GM12875 (cell line): Measurements from ENCODE around the gene TRAM2.

ENCODE experiments used
- H3K4me3 ChIP-seq: one replicate; pipeline ENCODE4 v1.5.1; 2011; ENCODE audit warnings: low read depth, low read length, control low read depth
- CTCF ChIP-seq: IDR thresholded peaks from 2 replicates; pipeline ENCODE4 v1.5.1; 2011; ENCODE audit warnings: low read depth, mild to moderate bottlenecking, control low read depth, inconsistent platforms, low read length, moderate library complexity, borderline replicate concordance; ENCODE audit not compliant: insufficient read depth

TRAM2 gene

GRCh38 chr6:52560462-52560861 lies 16.4 kb downstream of the TRAM2 start:
- TF ChIP-seq CTCF = no peak
- no peak overlapping the region for H3K4me3 ChIP-seq

GRCh38 chr6:52558266-52559000 lies 18.4 kb downstream of the TRAM2 start:
- no peak for TF ChIP-seq CTCF

GRCh38 chr6:52557389-52558265 lies 19.2 kb downstream of the TRAM2 start:
- no peak overlapping the region for H3K4me3 ChIP-seq
- TF ChIP-seq CTCF = no peak

More at GRCh38 chr6:52558266-52559000, 18.4 kb downstream of the TRAM2 start:
- H3K4me3 ChIP-seq = no peak overlapping the region

- H3K4me3 ChIP-seq = no peak overlapping the region
- TF ChIP-seq CTCF = no peak
Measured at GRCh38 chr6:52555518-52556233, 21.2 kb downstream of the TRAM2 start.

- TF ChIP-seq CTCF = no peak
- H3K4me3 ChIP-seq = no peak overlapping the region
Measured at GRCh38 chr6:52554684-52555280, 22.1 kb downstream of the TRAM2 start.

GRCh38 chr6:52553719-52554118 lies 23.1 kb downstream of the TRAM2 start:
- no peak overlapping the region for H3K4me3 ChIP-seq
- TF ChIP-seq CTCF = no peak
